ENCODE data around the gene FARSB. TPM values are rescaled to one million over a fixed set of nuclear protein-coding genes. Genes with fewer than 3 reads are reported as not detected.

Gene FARSB
- total RNA-seq, 1 experiment from 2014 or later: 67.6 TPM

GRCh38 chr2:222663479-222663878, 7.6 kb upstream of the FARSB start:
- BruUV-seq (replicated peaks): no TSS peak
- CTCF ChIA-PET: interaction anchor here (0.9 kb wide), 1 partner anchor 14 kb away, joined by 3 read pairs; no protein-coding TSS in a partner anchor
- Mint-ChIP-seq H3K4me1 (ENCODE audit: low read depth, unreplicated experiment) (peaks cover 64% of the 10 kb centered on the region), H3K27me3 (ENCODE audit: unreplicated experiment) (no peaks in the 10 kb centered on the region), H3K4me3 (ENCODE audit: low read depth, unreplicated experiment) (no peak overlapping the region), H3K9me3 (ENCODE audit: low read depth, unreplicated experiment) (no peaks in the 10 kb centered on the region), H3K36me3 (ENCODE audit: insufficient read depth, unreplicated experiment) (peaks cover 13% of the 10 kb centered on the region), H3K27ac (ENCODE audit: unreplicated experiment) (no peak overlapping the region)
- no peak for DNase-seq
- no peak for TF ChIP-seq CTCF (IDR thresholded peaks at IDR 0.05; ENCODE audit: unreplicated experiment)
- intact Hi-C loops (cut with micrococcal nuclease; ENCODE audit: unreplicated experiment): no loop called here

DNA sequence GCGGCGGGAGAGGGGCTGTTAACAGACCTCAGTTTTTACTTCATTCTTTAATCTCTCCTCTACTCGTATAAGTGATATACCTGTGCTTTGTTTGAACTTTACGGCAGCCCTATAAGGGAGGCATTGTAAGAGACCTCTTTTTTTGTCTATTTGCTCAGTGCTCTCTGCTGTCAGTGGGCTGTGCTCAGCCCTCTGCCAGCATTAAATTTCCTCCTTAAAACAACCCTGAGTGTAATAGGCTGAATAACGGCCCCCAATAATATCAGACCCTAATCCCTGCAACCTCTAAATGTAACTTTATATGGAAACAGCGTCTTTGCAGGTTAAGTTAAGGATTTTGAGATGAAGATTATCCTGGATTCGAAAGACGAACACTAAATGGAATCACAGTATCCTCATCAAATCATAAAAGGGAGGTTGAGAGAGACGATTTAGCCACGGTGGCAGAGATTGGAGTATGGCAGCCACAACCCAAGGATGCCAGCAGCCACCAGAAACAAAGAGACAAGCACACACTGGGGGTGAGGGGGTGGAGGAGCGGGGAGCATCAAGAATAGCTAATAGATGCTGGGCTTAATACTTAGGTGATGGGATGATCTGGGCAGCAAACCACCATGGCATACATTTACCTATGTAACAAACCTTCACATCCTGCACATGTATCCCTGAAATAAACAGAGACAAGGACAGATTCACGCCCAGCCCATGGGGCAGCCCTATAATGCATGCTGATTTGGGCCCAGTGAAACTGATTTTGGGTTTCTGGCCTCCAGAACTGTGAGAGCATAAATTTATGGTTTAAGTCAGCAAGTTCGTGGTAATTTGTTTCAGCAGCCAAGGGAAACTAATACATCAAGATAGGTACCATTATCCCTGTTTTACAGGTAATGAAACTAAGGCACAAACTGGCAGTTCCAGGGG, 894 bp upstream of the FARSB start:
- TF ChIP-seq CTCF (IDR thresholded peaks at IDR 0.05; ENCODE audit: unreplicated experiment): no peak
- intact Hi-C loops (cut with micrococcal nuclease; ENCODE audit: unreplicated experiment): loop anchor here (1.0 kb wide), 1 partner anchor 12 kb away; no protein-coding TSS in a partner anchor
- H3K4me3 Mint-ChIP-seq (ENCODE audit: low read depth, unreplicated experiment): peak overlapping the region; percentile 86
- H3K9me3 Mint-ChIP-seq (ENCODE audit: low read depth, unreplicated experiment): no peaks in the 10 kb centered on the region
- H3K36me3 Mint-ChIP-seq (ENCODE audit: insufficient read depth, unreplicated experiment): peaks cover 39% of the 10 kb centered on the region
- H3K27ac Mint-ChIP-seq (ENCODE audit: unreplicated experiment): peak overlapping the region; percentile 90
- CTCF ChIA-PET: interaction anchor here (0.5 kb wide), 1 partner anchor 13 kb away, joined by 3 read pairs; no protein-coding TSS in a partner anchor
- H3K4me1 Mint-ChIP-seq (ENCODE audit: low read depth, unreplicated experiment): peaks cover 50% of the 10 kb centered on the region
- no peaks in the 10 kb centered on the region for H3K27me3 Mint-ChIP-seq (ENCODE audit: unreplicated experiment)
- TSS peak; percentile 96 for BruUV-seq (replicated peaks)
- no peak for DNase-seq

- peak overlapping the region; percentile 90 for H3K27ac Mint-ChIP-seq (ENCODE audit: unreplicated experiment)
- TF ChIP-seq CTCF (IDR thresholded peaks at IDR 0.05; ENCODE audit: unreplicated experiment): no peak
- CTCF ChIA-PET: interaction anchor here (0.8 to 1.4 kb wide), 2 partner anchors 18 to 277 kb away, joined by 5 to 6 read pairs; partner anchors contain the start of gene MOGAT1
- H3K4me1 Mint-ChIP-seq (ENCODE audit: low read depth, unreplicated experiment): peaks cover 52% of the 10 kb centered on the region
- H3K27me3 Mint-ChIP-seq (ENCODE audit: unreplicated experiment): no peaks in the 10 kb centered on the region
- H3K9me3 Mint-ChIP-seq (ENCODE audit: low read depth, unreplicated experiment): no peaks in the 10 kb centered on the region
- intact Hi-C loops (cut with micrococcal nuclease; ENCODE audit: unreplicated experiment): no loop called here
- H3K36me3 Mint-ChIP-seq (ENCODE audit: insufficient read depth, unreplicated experiment): peaks cover 50% of the 10 kb centered on the region
- BruUV-seq (replicated peaks): no TSS peak
- DNase-seq: no peak
- peak overlapping the region; percentile 86 for H3K4me3 Mint-ChIP-seq (ENCODE audit: low read depth, unreplicated experiment)
Observed at GRCh38 chr2:222653280-222653679, 2.6 kb downstream of the FARSB start.

DNA sequence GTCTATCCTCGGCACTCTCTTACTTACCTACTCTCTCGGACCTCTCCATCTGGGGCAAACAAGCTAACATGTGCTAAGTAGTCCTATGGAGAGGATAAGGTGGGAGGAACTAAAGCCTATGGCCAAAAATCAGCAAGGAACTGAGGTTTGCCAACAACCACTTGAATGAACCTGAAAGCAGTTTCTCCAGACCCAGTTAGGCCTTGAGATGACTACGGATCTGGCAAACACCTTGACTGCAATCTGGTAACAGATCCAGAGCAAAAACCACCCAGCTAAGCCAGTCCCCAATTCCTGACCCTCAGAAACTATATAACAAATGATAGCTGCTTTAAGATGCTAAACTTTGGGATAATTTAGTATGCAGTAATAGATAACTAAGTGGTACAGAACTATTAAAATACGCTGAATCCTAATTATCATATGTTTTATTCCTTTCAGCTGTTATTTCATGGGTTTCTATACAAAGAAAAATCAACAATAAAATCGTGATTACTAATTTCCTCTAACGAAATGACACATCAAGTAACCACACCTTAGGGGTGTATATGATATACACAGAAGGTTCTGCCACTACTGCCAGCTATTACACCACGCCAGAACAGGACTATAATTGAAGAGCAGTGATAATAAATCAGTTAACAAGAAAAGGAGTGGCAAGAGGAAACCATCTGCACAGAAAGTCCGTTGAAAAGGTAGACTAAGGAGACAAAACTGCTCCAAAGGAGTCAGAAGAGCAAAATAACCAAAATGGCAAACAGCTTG, 3.2 kb downstream of the FARSB start:
- H3K27ac Mint-ChIP-seq (ENCODE audit: unreplicated experiment): peak overlapping the region; percentile 90
- CTCF ChIA-PET: no interaction called here
- H3K4me1 Mint-ChIP-seq (ENCODE audit: low read depth, unreplicated experiment): peaks cover 52% of the 10 kb centered on the region
- intact Hi-C loops (cut with micrococcal nuclease; ENCODE audit: unreplicated experiment): no loop called here
- peaks cover 53% of the 10 kb centered on the region for H3K36me3 Mint-ChIP-seq (ENCODE audit: insufficient read depth, unreplicated experiment)
- no TSS peak for BruUV-seq (replicated peaks)
- no peak for TF ChIP-seq CTCF (IDR thresholded peaks at IDR 0.05; ENCODE audit: unreplicated experiment)
- H3K9me3 Mint-ChIP-seq (ENCODE audit: low read depth, unreplicated experiment): no peaks in the 10 kb centered on the region
- H3K4me3 Mint-ChIP-seq (ENCODE audit: low read depth, unreplicated experiment): peak overlapping the region; percentile 86
- H3K27me3 Mint-ChIP-seq (ENCODE audit: unreplicated experiment): no peaks in the 10 kb centered on the region
- no peak for DNase-seq
